ENCODE results near the gene DNAAF5. TPM values are rescaled to one million over a fixed set of nuclear protein-coding genes. Genes with fewer than 3 reads are reported as not detected.

The DNAAF5 gene
- total and polyA plus RNA-seq, 2 of the 4 experiments (the other 2 are of a cell fraction): 12.4 to 32.6 TPM

DNA sequence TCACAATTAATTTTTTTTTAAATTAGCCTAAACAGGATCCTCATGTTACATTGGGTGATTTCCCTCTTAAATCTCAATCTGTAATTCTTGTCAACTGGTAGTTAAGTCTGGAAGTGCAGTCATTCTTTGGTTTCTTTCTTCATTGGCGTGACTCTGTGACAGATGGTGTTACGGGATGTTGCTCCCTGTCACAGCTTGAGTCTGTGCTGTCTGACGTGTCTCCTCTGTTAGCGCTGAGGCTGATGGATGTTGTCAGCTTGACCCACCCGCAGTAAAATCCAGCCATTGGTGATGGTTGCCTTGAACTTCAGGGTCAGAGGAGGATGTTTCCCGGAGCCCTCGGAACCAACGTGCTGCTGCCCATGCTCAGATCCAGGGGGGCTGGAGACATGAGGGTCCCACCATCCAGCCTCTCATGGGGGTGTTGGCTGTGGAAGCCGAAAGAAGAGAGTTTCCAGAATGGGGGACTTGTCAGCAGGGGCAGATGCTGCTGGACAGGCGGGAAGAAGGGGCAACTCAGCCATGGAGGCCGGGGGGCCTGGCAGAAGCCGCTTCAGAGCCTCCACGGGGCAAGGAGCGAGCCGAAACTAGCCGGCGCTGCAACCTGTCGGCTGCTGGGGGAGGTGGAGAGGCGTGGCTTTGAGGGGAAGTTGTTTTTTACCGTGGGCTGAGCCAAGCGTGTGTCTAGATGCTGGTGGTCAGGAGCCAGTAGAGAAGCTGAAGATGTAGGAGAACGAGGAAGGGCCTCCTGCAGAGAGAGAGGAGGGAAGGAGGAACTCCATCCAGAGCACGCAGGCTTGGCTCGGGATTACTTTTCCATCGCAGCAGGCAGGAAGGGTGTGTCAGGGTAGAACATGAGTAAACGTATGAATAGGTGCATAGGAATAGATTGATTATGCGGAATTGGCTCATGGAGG lies 109.2 kb downstream of the DNAAF5 start:
- H2BK5ac ChIP-seq (ENCODE audit: low read depth, low read length, poor library complexity, severe bottlenecking): no peak overlapping the region
- peak overlapping the region; percentile 52 for H2AK9ac ChIP-seq (replicated peaks; ENCODE audit: low read depth, low read length, poor library complexity)
- peaks cover 33 to 83% of the 10 kb centered on the region in 2 experiments for H3K79me1 ChIP-seq (ENCODE audit: low read depth in 1 of 2, low read length in 2 of 2)
- no peak for ATAC-seq (ENCODE audit: low read depth)
- H2AK5ac ChIP-seq (ENCODE audit: low read depth, low read length): peak overlapping the region; percentile 66
- peaks cover 17% of the 10 kb centered on the region for H3K9me1 ChIP-seq (ENCODE audit: insufficient read depth, low read length)
- no peaks in the 10 kb centered on the region for H3K9me3 ChIP-seq (ENCODE audit: control insufficient read depth, insufficient read depth, low read length)
- in situ Hi-C loops (cut with MboI; ENCODE audit: low sequenced_read_pairs): no loop called here
- H2AFZ ChIP-seq (replicated peaks; ENCODE audit: low read length, poor library complexity): peak overlapping the region; percentile 40
- H2BK15ac ChIP-seq (ENCODE audit: low read depth, low read length): no peak overlapping the region; the same call in 2 of the 3 replicates
- 73% methylated on average over 2 of the region's 27 CpGs; no CpG with 5 or more reads in 1 of the 2 experiments for WGBS, 2 experiments (ENCODE audit: extremely low coverage in 2 of 2, insufficient read length in 1 of 2)
- H3K36me3 ChIP-seq (ENCODE audit: control insufficient read depth, insufficient read depth, low read length): peaks cover 22% of the 10 kb centered on the region
- no peak overlapping the region for H3K23ac ChIP-seq (ENCODE audit: low read depth, low read length)
- 0 out of 4 replicates have a peak overlapping the region, but pooled peaks of 1 of the 2 experiments have one; percentile 34 for H4K8ac ChIP-seq (ENCODE audit: low read depth in 2 of 2, low read length in 2 of 2)
- intact Hi-C loops (cut with micrococcal nuclease): no loop called here
- H4K20me1 ChIP-seq (ENCODE audit: insufficient read depth, low read length): peaks cover 53% of the 10 kb centered on the region
- H3K56ac ChIP-seq (ENCODE audit: extremely low read depth, insufficient read depth, low read length): no peak overlapping the region
- no peak overlapping the region for H2BK120ac ChIP-seq (ENCODE audit: low read depth, low read length)
- BruUV-seq (replicated peaks): no TSS peak
- dilution Hi-C loops (cut with HindIII; ENCODE audit: low sequenced_read_pairs, unreplicated experiment): no loop called here
- no peak for DNase-seq
- no peak overlapping the region for H3K18ac ChIP-seq (ENCODE audit: low read depth, low read length)
- H3K14ac ChIP-seq (replicated peaks; ENCODE audit: low read depth, low read length): peak overlapping the region; percentile 37; the same call in 1 of the 2 replicates
- H4K91ac ChIP-seq (ENCODE audit: insufficient read depth, low read depth, low read length): no peak overlapping the region
- H3K27ac ChIP-seq (ENCODE audit: insufficient read depth, low read length): no peak overlapping the region
- H2BK20ac ChIP-seq (ENCODE audit: low read depth, low read length): no peak overlapping the region
- H3K4me3 ChIP-seq (ENCODE audit: insufficient read depth, low read depth, low read length): no peak overlapping the region
- no peaks in the 10 kb centered on the region for H3K27me3 ChIP-seq (ENCODE audit: control insufficient read depth, insufficient read depth, low read length)
- POLR2A ChIA-PET (ENCODE audit: unreplicated experiment): no interaction called here
- no peak overlapping the region for H3K4me2 ChIP-seq (ENCODE audit: low read depth, low read length)
- H4K5ac ChIP-seq (ENCODE audit: low read depth, low read length): no peak overlapping the region
- no peak overlapping the region for H3K9ac ChIP-seq (ENCODE audit: low read depth, low read length)
- H3K4ac ChIP-seq (ENCODE audit: low read depth, low read length): peak overlapping the region; percentile 8; the same call in 1 of the 2 replicates
- CTCF ChIA-PET: interaction anchor here (1.1 to 1.4 kb wide), 2 partner anchors 11 to 22 kb away, joined by 3 to 5 read pairs; no protein-coding TSS in a partner anchor
- H3K4me1 ChIP-seq (ENCODE audit: control insufficient read depth, insufficient read depth, low read length): peaks cover 15% of the 10 kb centered on the region
- no peak for TF ChIP-seq RAD21 (IDR thresholded peaks at IDR 0.05; ENCODE audit: low read length)
- TF ChIP-seq NFE2L2 (IDR thresholded peaks at IDR 0.05; ENCODE audit: low read depth, low read length): no peak
- TF ChIP-seq SMC3 (IDR thresholded peaks at IDR 0.05; ENCODE audit: low read depth, low read length): no peak
- TF ChIP-seq, protein P1, sequence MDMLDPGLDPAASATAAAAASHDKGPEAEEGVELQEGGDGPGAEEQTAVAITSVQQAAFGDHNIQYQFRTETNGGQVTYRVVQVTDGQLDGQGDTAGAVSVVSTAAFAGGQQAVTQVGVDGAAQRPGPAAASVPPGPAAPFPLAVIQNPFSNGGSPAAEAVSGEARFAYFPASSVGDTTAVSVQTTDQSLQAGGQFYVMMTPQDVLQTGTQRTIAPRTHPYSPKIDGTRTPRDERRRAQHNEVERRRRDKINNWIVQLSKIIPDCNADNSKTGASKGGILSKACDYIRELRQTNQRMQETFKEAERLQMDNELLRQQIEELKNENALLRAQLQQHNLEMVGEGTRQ (IDR thresholded peaks at IDR 0.05; ENCODE audit: low read depth, low read length): no peak
- no peak for TF ChIP-seq RFX5 (IDR thresholded peaks at IDR 0.05; ENCODE audit: low read depth, low read length)
- no peak for TF ChIP-seq BHLHE40 (IDR thresholded peaks at IDR 0.05; ENCODE audit: low read depth, low read length)
- no peak for TF ChIP-seq MAFK (IDR thresholded peaks at IDR 0.05; ENCODE audit: low read depth, low read length)
- TF ChIP-seq RCOR1 (IDR thresholded peaks at IDR 0.05; ENCODE audit: insufficient replicate concordance, low read length): no peak
- no peak for TF ChIP-seq MAZ (IDR thresholded peaks at IDR 0.05; ENCODE audit: borderline replicate concordance, low read depth, low read length)
- TF ChIP-seq, protein P2, sequence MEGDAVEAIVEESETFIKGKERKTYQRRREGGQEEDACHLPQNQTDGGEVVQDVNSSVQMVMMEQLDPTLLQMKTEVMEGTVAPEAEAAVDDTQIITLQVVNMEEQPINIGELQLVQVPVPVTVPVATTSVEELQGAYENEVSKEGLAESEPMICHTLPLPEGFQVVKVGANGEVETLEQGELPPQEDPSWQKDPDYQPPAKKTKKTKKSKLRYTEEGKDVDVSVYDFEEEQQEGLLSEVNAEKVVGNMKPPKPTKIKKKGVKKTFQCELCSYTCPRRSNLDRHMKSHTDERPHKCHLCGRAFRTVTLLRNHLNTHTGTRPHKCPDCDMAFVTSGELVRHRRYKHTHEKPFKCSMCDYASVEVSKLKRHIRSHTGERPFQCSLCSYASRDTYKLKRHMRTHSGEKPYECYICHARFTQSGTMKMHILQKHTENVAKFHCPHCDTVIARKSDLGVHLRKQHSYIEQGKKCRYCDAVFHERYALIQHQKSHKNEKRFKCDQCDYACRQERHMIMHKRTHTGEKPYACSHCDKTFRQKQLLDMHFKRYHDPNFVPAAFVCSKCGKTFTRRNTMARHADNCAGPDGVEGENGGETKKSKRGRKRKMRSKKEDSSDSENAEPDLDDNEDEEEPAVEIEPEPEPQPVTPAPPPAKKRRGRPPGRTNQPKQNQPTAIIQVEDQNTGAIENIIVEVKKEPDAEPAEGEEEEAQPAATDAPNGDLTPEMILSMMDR (conservative IDR thresholded peaks at IDR 0.05; ENCODE audit: low read depth, low read length): no peak
- no peak for TF ChIP-seq CHD1 (IDR thresholded peaks at IDR 0.05; ENCODE audit: low read depth, low read length)
- no peak for TF ChIP-seq POLR2A (IDR thresholded peaks at IDR 0.05; ENCODE audit: low read depth, low read length)
